Measurements from ENCODE around the gene RAB5B. TPM values are rescaled to one million over a fixed set of nuclear protein-coding genes. Genes with fewer than 3 reads are reported as not detected.

Gene RAB5B
- total RNA-seq, 1 experiment from 2014 or later: 44.5 TPM

DNA sequence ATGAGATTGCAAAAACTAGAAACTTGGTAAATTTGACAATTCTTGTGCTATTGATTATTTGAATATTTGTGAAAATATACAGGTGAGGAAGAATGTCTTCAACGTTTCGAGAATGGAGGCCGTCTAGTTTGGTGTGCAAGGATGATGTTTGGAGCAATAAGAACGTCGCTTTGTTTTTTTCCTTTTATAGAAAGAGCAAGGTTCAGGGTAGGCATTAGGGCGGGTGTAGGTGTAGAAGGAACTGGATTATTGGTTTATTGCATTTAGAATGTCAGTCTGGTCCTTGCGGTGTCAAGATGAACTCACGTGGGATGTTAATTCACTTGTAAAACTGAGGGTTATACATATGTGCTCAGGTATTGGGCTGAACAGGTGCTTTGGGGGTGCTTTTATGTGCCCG is 69.0 kb downstream of the RAB5B start:
- no TSS peak for BruUV-seq (replicated peaks)
- ATAC-seq (no peak), DNase-seq (ENCODE audit: low read depth, low spot score) (no peak)
- intact Hi-C loops (cut with micrococcal nuclease): loop anchor here (5.0 kb wide), 1 partner anchor 111 kb away; the partner anchor contains the start of gene DGKA
- H3K9ac ChIP-seq (ENCODE audit: low read length): peak overlapping the region; percentile 79
- peaks cover 14% of the 10 kb centered on the region; the same call in 1 of the 2 replicates for H4K20me1 ChIP-seq (ENCODE audit: insufficient read depth)
- H2AFZ ChIP-seq (ENCODE audit: low read depth, low read length, poor library complexity, severe bottlenecking): no peak overlapping the region
- H3K9me3 ChIP-seq (ENCODE audit: control insufficient read depth in 1 of 2, insufficient read depth in 1 of 2, low read depth in 1 of 2, low read length in 2 of 2): no peaks in the 10 kb centered on the region
- peaks cover 23% of the 10 kb centered on the region for H3K79me2 ChIP-seq (ENCODE audit: insufficient read depth, low read length)
- no peak for TF ChIP-seq POLR2AphosphoS5 (IDR thresholded peaks at IDR 0.05; ENCODE audit: low read depth, low read length)
- TF ChIP-seq, protein P1, sequence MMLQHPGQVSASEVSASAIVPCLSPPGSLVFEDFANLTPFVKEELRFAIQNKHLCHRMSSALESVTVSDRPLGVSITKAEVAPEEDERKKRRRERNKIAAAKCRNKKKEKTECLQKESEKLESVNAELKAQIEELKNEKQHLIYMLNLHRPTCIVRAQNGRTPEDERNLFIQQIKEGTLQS (IDR thresholded peaks at IDR 0.05): no peak
- no peak for TF ChIP-seq CBX3 (IDR thresholded peaks at IDR 0.05; ENCODE audit: low read depth)
- no peak for TF ChIP-seq ELF1 (IDR thresholded peaks at IDR 0.05; ENCODE audit: borderline replicate concordance, low read depth)
- TF ChIP-seq, protein P2, sequence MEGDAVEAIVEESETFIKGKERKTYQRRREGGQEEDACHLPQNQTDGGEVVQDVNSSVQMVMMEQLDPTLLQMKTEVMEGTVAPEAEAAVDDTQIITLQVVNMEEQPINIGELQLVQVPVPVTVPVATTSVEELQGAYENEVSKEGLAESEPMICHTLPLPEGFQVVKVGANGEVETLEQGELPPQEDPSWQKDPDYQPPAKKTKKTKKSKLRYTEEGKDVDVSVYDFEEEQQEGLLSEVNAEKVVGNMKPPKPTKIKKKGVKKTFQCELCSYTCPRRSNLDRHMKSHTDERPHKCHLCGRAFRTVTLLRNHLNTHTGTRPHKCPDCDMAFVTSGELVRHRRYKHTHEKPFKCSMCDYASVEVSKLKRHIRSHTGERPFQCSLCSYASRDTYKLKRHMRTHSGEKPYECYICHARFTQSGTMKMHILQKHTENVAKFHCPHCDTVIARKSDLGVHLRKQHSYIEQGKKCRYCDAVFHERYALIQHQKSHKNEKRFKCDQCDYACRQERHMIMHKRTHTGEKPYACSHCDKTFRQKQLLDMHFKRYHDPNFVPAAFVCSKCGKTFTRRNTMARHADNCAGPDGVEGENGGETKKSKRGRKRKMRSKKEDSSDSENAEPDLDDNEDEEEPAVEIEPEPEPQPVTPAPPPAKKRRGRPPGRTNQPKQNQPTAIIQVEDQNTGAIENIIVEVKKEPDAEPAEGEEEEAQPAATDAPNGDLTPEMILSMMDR (IDR thresholded peaks at IDR 0.05 in 2 of 3, conservative IDR thresholded peaks at IDR 0.05 in 1 of 3; ENCODE audit: borderline replicate concordance in 1 of 3, insufficient read depth in 1 of 3, low read depth in 2 of 3, low read length in 2 of 3): no peak
- no peak for TF ChIP-seq EZH2 (IDR thresholded peaks at IDR 0.05)
- TF ChIP-seq ZFX (IDR thresholded peaks at IDR 0.05): no peak
- TF ChIP-seq YY1 (IDR thresholded peaks at IDR 0.05; ENCODE audit: extremely low read depth, insufficient replicate concordance, low read depth, low read length): no peak
- no peak for TF ChIP-seq EZH2phosphoT487 (IDR thresholded peaks at IDR 0.05; ENCODE audit: borderline replicate concordance)
- H3K9me2 ChIP-seq (ENCODE audit: insufficient read depth): no peaks in the 10 kb centered on the region
- H3K4me3 ChIP-seq (replicated peaks in 1 of 2; ENCODE audit: low read depth in 1 of 2, low read length in 2 of 2): peak overlapping the region; percentile 90 to 99
- RAD21 ChIA-PET (ENCODE audit: low non-redundant PET in 1 of 2, low total read pairs in 2 of 2, uncharacterized antibody in 2 of 2, unreplicated experiment in 2 of 2): no interaction called here
- peak overlapping the region; percentile 92 for H3K4me2 ChIP-seq (ENCODE audit: low read length)
- CTCF ChIA-PET: no interaction called here
- no peaks in the 10 kb centered on the region for H3K27me3 ChIP-seq (ENCODE audit: insufficient read depth, low read length)
- H3K36me3 ChIP-seq (ENCODE audit: control insufficient read depth in 1 of 2, insufficient read depth in 2 of 2, low read length in 2 of 2): peaks cover 14 to 31% of the 10 kb centered on the region in 2 experiments; a peak in 3 of 4 replicates
- peaks cover 16 to 44% of the 10 kb centered on the region in 2 experiments for H3K4me1 ChIP-seq (ENCODE audit: control insufficient read depth in 1 of 2, insufficient read depth in 2 of 2, low read length in 2 of 2)
- H3K27ac ChIP-seq (ENCODE audit: low read depth, low read length): peak overlapping the region; percentile 86
- POLR2A ChIA-PET: no interaction called here

Other genes starting within 250 kb of the RAB5B start
- 355 TPM for gene CD63, start 245.1 kb upstream of the RAB5B start, total RNA-seq (2021; ENCODE audit: unreplicated experiment)
- gene GDF11, start 231.0 kb upstream of the RAB5B start, total RNA-seq (2021; ENCODE audit: unreplicated experiment): 5.3 TPM
- gene SARNP, start 156.4 kb upstream of the RAB5B start, total RNA-seq (2021; ENCODE audit: unreplicated experiment): 82.4 TPM
- 25.5 TPM for gene ORMDL2, start 156.0 kb upstream of the RAB5B start, total RNA-seq (2021; ENCODE audit: unreplicated experiment)
- gene DNAJC14, start 144.5 kb upstream of the RAB5B start, total RNA-seq (2021; ENCODE audit: unreplicated experiment): 39.2 TPM
- 2.3 TPM for gene MMP19, start 131.1 kb upstream of the RAB5B start, total RNA-seq (2021; ENCODE audit: unreplicated experiment)
- 24.8 TPM for gene PYM1, start 46.2 kb upstream of the RAB5B start, total RNA-seq (2021; ENCODE audit: unreplicated experiment)
- 58.3 TPM for gene DGKA, start 42.9 kb upstream of the RAB5B start, total RNA-seq (2021; ENCODE audit: unreplicated experiment)
- gene PMEL, start 8.0 kb upstream of the RAB5B start, total RNA-seq (2021; ENCODE audit: unreplicated experiment): 5.8 TPM
- 90.9 TPM for gene CDK2, start 7.2 kb upstream of the RAB5B start, total RNA-seq (2021; ENCODE audit: unreplicated experiment)
- gene SUOX, start 23.2 kb downstream of the RAB5B start, total RNA-seq (2021; ENCODE audit: unreplicated experiment): 18.0 TPM
- 8.5 TPM for gene IKZF4, start 47.0 kb downstream of the RAB5B start, total RNA-seq (2021; ENCODE audit: unreplicated experiment)
- gene RPS26, start 67.8 kb downstream of the RAB5B start, total RNA-seq (2021; ENCODE audit: unreplicated experiment): 70.2 TPM
- gene ERBB3, start 106.1 kb downstream of the RAB5B start, total RNA-seq (2021; ENCODE audit: unreplicated experiment): 39.7 TPM
- gene PA2G4, start 130.5 kb downstream of the RAB5B start, total RNA-seq (2021; ENCODE audit: unreplicated experiment): 302 TPM
- gene RPL41, start 142.6 kb downstream of the RAB5B start, total RNA-seq (2021; ENCODE audit: unreplicated experiment): 4,327 TPM
- gene ZC3H10, start 144.2 kb downstream of the RAB5B start, total RNA-seq (2021; ENCODE audit: unreplicated experiment): 8.7 TPM
- gene ESYT1, start 154.2 kb downstream of the RAB5B start, total RNA-seq (2021; ENCODE audit: unreplicated experiment): 80.9 TPM
- 94.3 TPM for gene MYL6B, start 178.5 kb downstream of the RAB5B start, total RNA-seq (2021; ENCODE audit: unreplicated experiment)
- gene MYL6, start 184.3 kb downstream of the RAB5B start, total RNA-seq (2021; ENCODE audit: unreplicated experiment): 554 TPM
- 99.7 TPM for gene SMARCC2, start 215.4 kb downstream of the RAB5B start, total RNA-seq (2021; ENCODE audit: unreplicated experiment)
- 40.6 TPM for gene RNF41, start 247.8 kb downstream of the RAB5B start, total RNA-seq (2021; ENCODE audit: unreplicated experiment)